GM18520 (cell line): ENCODE data around the gene SCUBE1.
A peak's percentile ranks its signal among the peaks of the same experiment; 100 is the strongest.

Source experiments
- ATAC-seq: cut with Tn5 transposase; IDR thresholded peaks from one replicate; pipeline ENCODE4 v1.9.1; 2021; ENCODE audit not compliant: unreplicated experiment

SCUBE1 gene

GRCh38 chr22:43203471-43203981 is 139.6 kb downstream of the SCUBE1 start:
- ATAC-seq, result no peak

DNA sequence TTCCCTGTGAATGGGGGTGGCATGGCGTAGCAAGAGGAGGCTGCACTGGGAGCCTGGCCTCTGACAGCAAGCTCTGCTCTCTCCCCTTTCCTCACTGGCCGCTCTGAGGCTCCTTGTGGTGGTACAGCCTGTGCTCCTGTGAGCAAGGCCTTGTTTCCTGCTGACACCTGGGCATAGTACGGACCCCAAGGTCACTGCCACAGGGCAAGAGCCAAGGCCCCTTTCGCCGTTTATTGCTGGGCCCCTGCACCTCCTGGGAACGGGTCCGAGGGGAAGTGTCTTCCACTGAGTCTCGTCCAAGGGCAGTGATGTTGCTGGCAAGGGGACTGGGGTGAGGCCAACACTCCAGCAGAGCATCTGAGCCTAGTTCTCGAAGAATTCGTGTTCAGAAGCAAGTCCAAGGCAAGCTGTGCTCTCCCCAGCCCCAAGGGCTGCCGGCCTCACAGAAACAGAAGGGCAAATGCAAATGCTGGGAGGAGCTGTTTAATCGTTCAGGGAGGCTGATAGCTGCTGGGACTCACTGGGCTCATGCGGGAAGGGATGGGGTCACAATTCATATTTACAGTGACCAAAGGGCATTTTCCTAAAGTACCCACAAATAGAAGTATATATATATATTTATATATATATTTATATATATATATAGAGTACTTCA is 140.3 kb downstream of the SCUBE1 start:
- no peak for ATAC-seq

- no peak for ATAC-seq
Observed at GRCh38 chr22:43202326-43202725, 140.8 kb downstream of the SCUBE1 start.

DNA sequence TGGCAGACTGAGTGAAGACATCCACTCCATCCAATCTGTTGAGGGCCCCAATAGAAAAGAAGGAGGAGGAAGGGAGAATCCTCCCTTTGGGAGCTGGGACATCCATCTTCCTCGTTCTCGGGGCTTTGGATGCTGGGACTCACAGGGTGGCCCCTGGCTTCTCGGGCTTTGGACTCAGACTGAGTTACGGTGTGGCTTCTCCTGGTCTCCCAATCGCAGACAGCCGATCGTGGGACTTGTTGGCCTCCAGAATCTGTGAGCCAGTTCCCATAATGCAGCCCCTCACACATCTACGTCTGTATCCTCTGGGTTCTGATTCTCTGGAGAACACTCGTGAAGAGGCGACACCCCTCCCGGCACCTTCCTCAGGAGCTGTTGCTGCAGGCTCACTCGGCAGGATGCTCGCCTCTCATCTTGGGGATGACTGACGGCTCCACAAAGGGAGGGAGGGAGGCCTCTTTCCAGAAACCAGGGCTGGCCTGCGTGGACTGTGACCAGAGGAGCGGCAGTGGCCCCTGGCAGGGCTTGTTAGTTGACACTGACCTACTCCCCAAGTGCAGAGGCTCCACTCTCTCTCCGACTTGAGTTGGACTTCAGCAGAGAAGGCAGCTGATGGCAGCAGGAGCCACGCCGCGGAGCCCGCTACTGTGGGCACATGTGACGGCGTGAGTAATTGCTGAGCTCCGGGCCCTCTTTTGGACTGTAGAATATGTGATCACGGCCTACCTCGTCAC is 141.5 kb downstream of the SCUBE1 start:
- ATAC-seq, result no peak

GRCh38 chr22:43200555-43200954 is 142.6 kb downstream of the SCUBE1 start:
- ATAC-seq, result no peak

DNA sequence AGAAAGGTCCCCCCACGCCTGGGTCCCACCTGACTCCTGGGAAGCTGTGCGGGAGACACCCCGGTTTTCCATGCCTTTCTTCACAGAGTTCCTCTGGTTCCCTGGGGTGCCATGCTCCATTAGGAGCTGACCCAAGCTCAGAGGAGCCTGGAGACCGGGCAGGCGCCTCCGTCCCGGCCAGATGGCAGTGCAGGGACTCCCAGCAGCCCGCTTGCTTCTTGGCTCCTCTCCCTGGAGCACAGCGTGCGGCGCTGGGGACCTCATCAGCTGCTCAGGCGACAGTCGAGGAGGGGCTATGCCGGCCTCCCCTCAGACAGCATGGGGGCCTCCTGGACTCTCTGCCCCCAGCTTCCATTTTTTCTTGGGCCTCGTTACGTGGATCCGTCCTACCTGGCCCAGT is 143.1 kb downstream of the SCUBE1 start:
- ATAC-seq, result no peak

DNA sequence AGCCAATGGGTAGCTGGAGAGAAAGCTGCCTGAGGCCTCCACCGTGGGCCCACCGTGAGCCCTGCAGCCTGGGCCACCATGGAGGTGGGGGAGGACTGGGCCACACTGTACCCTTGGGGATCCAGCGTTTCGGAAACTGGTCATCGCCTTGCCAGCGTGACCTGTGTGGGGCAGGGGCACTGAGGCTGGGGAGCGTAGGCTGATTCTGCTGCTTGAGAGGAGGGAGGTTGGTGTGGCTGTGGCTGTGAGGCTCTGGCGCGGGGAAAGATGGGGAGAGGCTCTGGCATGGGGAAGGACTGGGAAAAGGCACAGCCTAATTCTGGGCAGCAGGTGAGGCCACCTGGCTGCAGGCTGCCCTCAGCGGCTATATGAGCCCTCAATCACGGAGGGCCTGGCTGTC is 143.6 kb downstream of the SCUBE1 start:
- ATAC-seq, result no peak

GRCh38 chr22:43198936-43199335 is 144.2 kb downstream of the SCUBE1 start:
- ATAC-seq, result no peak

DNA sequence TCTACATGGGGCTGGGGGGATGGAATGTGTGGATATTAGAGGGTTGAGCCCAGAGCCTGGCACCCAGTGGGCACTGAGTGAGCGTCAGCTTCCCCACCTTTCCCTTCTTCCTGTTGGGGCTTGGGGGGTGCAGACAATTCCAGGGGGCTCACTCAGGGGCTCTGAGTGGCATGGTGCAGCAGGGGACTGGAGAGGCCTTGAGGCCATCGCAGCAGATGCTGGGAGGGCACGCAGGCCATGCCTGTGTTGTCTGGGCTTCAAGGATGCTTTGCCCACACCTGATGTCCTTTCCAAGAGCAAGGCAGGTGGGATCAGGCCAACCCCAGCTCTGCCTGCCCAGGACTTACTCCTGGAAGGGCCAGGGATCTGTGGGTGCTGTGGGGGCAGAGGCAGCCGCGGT is 145.0 kb downstream of the SCUBE1 start:
- no peak for ATAC-seq

GRCh38 chr22:43197271-43197941 is 145.8 kb downstream of the SCUBE1 start:
- no peak for ATAC-seq

- ATAC-seq, result no peak
Observed at GRCh38 chr22:43191831-43192230, 151.3 kb downstream of the SCUBE1 start.

DNA sequence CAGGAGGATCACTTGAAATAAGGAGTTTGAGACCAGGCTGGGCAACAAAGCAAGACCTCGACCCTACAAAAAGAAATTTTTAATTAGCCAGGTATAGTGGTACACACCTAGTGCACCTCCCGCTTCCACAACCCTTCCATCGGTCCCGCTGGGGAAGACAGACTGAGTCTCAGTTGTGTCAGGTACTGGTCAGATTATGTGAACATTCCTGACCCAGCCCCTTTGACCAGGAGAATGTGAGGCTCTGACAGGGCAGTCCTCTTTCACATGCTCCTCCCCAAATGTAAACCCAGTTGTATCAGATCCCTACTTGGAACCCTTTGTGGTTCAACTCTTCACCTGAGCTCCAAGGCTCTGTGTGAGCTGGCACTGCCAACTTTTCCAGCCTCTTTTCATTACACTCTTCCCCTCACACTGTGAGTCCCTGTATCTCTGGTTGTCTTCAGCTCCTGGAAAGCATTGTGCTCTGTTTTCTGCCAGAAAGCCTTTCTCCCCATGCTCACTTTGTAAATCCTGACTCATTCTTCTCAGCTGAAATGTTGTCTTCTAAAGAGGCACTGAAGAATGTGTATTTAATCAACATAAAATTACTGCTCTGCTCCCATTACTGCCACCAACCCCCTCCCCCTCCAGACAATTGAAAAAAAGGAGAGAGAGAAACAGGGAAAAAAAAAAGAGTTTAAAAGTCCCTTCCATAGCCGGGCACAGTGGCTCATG is 154.2 kb downstream of the SCUBE1 start:
- ATAC-seq, result no peak

GRCh38 chr22:43187171-43188099 is 155.7 kb downstream of the SCUBE1 start:
- ATAC-seq, result peak; percentile 72

DNA sequence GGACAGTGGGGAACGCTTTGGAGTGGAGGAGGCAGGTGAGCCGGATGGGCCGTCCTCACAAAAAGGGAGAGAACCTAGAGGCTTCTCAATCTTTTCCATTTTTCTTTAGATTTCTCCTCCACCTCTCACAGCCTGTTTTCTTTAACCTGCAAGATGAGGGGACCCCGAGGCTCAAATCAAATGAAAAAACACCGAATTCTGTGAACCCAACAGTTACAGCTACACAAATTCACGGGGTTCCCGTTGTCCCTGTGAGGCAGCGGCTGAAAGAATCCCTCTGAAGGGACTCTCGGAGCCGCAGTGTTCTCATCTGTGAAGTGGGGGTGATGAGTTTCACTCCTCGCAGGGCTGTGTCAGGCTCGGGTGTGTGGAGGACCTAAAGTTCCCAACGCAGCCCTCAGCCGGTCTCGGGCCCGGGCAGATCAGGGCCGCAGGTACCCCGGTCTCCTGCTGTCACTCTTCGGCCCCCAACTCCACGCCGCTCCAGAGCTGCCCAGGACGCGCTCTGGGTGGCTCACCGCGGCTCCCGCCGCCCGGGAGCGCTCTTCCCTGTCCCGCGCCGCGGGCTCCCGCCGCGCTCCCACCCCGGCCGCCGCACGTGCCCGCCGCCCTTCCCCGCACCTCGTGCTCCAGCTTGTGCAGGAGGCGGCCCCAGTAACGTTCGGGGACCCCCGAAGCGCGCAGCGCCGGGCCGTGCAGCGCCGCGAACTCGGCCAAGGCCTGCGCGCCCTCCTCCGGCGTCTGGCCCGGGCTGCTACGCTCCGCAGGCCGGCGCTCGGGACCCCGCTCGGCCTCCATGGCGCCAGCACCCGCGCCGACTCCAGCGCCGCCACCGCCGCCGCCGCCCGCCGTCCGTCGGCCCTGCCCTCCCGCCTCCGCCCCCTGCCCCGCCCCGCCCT is 156.7 kb downstream of the SCUBE1 start, which contains the start of gene TTLL12:
TSS of gene TTLL12 (minus strand) at position 863 of the 899 bp plus-strand sequence. CDS start at position 798, 65 bp downstream.
- ATAC-seq, result peak; percentile 29

GRCh38 chr22:43185860-43186261 is 157.3 kb downstream of the SCUBE1 start:
- ATAC-seq, result no peak

DNA sequence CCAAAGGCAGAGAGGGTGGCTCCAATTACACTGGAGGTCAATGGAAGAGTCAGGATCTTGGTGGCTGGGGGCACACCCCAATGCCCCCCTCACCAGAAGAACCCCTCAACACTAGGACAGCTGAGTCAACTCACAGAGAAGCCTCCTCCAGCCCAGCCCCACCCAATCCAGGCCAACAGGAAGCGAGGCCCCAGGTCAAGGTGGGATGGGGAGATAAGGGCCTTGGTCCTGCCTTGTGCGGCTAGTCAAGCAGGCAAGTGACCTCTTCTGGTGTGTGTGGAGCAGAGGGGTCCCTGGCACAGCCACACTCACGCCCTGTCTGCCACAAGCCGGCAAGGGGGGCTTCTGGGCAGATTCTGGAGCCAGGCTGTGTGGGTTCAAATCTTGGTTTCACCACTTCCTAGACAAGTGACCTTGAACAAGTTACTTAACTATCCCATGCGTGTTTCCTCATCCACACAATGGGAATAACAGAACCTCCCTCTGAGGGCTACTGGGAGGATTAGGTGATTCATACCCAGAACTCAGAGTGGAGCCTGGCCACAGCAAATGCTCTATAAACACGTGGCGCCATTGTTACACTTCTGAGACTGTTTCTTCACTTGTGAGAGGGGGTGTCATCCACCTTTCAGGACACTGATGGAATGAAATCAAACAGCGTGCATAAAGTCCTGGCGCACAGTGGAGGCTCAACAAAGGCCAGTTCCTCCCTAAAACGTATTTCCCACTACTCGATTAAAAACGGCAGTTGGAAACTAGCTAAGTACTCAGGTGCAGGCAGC is 159.5 kb downstream of the SCUBE1 start:
- no peak for ATAC-seq

DNA sequence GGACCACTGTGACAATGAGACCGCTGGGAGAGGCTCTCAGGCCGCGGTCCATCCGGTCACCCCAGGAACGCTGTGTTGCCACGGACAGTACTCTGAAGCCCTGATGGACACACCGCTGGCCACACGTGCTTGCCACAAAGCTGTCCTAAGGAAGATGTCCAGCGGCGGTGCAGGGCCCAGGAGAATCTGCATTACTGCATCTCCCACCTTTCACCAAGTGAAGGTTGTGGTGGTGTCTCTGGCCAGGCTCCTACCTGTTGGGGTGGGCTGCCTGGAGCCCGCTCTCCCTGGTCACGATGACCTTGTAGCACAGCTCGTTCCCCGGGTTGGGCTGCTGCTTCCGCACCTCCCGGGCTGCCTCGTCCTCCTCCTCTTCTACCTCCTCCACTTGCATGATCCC is 160.4 kb downstream of the SCUBE1 start:
- ATAC-seq, result no peak

DNA sequence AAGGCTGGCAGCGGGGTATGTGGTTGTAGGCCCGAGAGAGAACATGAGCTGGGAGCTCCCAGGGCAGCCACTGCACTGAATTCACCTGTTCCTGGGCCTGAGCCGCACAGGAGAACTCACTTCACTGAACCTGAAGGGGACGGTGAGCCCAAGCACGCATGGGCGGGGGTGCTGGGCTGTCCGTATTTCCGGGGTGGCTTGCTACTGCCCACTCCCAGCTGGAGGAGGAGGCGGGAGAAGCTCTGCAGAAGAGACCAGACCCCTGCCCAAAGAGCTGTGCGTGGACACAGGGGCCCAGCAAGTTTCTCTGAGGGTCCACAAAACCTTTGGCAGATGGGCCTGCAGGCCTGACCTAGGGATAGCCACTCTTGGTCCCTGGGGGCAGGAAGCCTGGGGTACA is 161.1 kb downstream of the SCUBE1 start:
- no peak for ATAC-seq
